ENCODE results near the gene EEPD1.
A peak's percentile ranks its signal among the peaks of the same experiment; 100 is the strongest.

The EEPD1 gene

GRCh38 chr7:36201122-36201723 is 48.2 kb downstream of the EEPD1 start:
- no peak for DNase-seq (ENCODE audit: low spot score)
- TF ChIP-seq CTCF (IDR thresholded peaks at IDR 0.05), result no peak
- Histone ChIP-seq H3K4me3 (no peak overlapping the region), H3K27ac (no peak overlapping the region)

GRCh38 chr7:36202398-36202797 is 49.3 kb downstream of the EEPD1 start:
- DNase-seq (ENCODE audit: low spot score), result no peak

GRCh38 chr7:36203071-36203790 is 50.2 kb downstream of the EEPD1 start:
- DNase-seq (ENCODE audit: low spot score), result no peak
- no peak for TF ChIP-seq CTCF (IDR thresholded peaks at IDR 0.05)
- H3K27ac ChIP-seq, result no peak overlapping the region
- no peak overlapping the region for H3K4me3 ChIP-seq

More at GRCh38 chr7:36202398-36202797, 49.3 kb downstream of the EEPD1 start:
- no peak for TF ChIP-seq CTCF (IDR thresholded peaks at IDR 0.05)
- no peak overlapping the region for H3K27ac ChIP-seq
- no peak overlapping the region for H3K4me3 ChIP-seq

GRCh38 chr7:36204044-36204663 is 51.1 kb downstream of the EEPD1 start:
- DNase-seq (ENCODE audit: low spot score), result no peak
- no peak for TF ChIP-seq CTCF (IDR thresholded peaks at IDR 0.05)
- Histone ChIP-seq H3K27ac (no peak overlapping the region), H3K4me3 (no peak overlapping the region)

GRCh38 chr7:36204929-36205635 is 52.0 kb downstream of the EEPD1 start:
- no peak for TF ChIP-seq CTCF (IDR thresholded peaks at IDR 0.05)
- Histone ChIP-seq H3K27ac (peak overlapping the region in 1 of 2 donors; percentile 5), H3K4me3 (no peak overlapping the region)
- DNase-seq (ENCODE audit: low spot score), result no peak

- DNase-seq (ENCODE audit: low spot score), result no peak
- Histone ChIP-seq H3K4me3 (no peak overlapping the region), H3K27ac (no peak overlapping the region)
- no peak for TF ChIP-seq CTCF (IDR thresholded peaks at IDR 0.05)
These were observed 52.7 kb downstream of the EEPD1 start for GRCh38 chr7:36205803-36206202.

Data from coronary artery (tissue), 2 donors.